ENCODE measurements around the gene INPP5F.
A peak's percentile ranks its signal among the peaks of the same experiment; 100 is the strongest.
"Not testable (repeated sequence)": the region's sequence is repeated elsewhere in the genome, so short reads cannot be mapped to it uniquely, and the experiment has no call there.

Gene INPP5F

GRCh38 chr10:119706521-119707278, 19.1 kb upstream of the INPP5F start:
- peak; percentile 26 for DNase-seq

GRCh38 chr10:119707331-119707730, 18.5 kb upstream of the INPP5F start:
- peak; percentile 72 for DNase-seq

GRCh38 chr10:119710935-119711334, 14.9 kb upstream of the INPP5F start:
- DNase-seq: not testable (repeated sequence)

GRCh38 chr10:119713744-119714483, 11.9 kb upstream of the INPP5F start:
- no peak for DNase-seq

- no peak for DNase-seq
Observed at GRCh38 chr10:119714484-119714816, 11.4 kb upstream of the INPP5F start.

- no peak for DNase-seq
Observed at GRCh38 chr10:119715628-119716505, 10.0 kb upstream of the INPP5F start.

GRCh38 chr10:119723161-119723560, 2.7 kb upstream of the INPP5F start:
- DNase-seq: no peak

GRCh38 chr10:119723624-119724023, 2.2 kb upstream of the INPP5F start:
- no peak for DNase-seq

GRCh38 chr10:119724593-119725516, 995 bp upstream of the INPP5F start:
- no peak for DNase-seq

GRCh38 chr10:119725517-119725827, 378 bp upstream of the INPP5F start:
- DNase-seq: no peak

- DNase-seq: no peak
Observed at GRCh38 chr10:119726676-119727261, 919 bp downstream of the INPP5F start.

GRCh38 chr10:119728172-119728800, 2.4 kb downstream of the INPP5F start:
- no peak for DNase-seq

- DNase-seq: no peak
Observed at GRCh38 chr10:119734396-119735332, 8.8 kb downstream of the INPP5F start.

- DNase-seq: no peak
Observed at GRCh38 chr10:119735451-119735850, 9.6 kb downstream of the INPP5F start.

GRCh38 chr10:119736220-119736619, 10.4 kb downstream of the INPP5F start:
- no peak for DNase-seq

- no peak for DNase-seq
Observed at GRCh38 chr10:119737039-119737663, 11.3 kb downstream of the INPP5F start.

- DNase-seq: no peak
Observed at GRCh38 chr10:119737823-119738222, 12.0 kb downstream of the INPP5F start.

- DNase-seq: no peak
Observed at GRCh38 chr10:119738962-119739361, 13.1 kb downstream of the INPP5F start.

GRCh38 chr10:119740096-119740495, 14.2 kb downstream of the INPP5F start:
- DNase-seq: no peak

Data from activated naive CD4-positive, alpha-beta T cell treated with anti-CD3 and anti-CD28 coated beads, Interleukin-2, amount 50 U/mL, for 16 hours (primary cell).